ENCODE data around the gene REV1.
"Not testable (repeated sequence)": the region's sequence is repeated elsewhere in the genome, so short reads cannot be mapped to it uniquely, and the experiment has no call there.

REV1 gene

GRCh38 chr2:99481527-99481926, 8.3 kb downstream of the REV1 start:
- in situ Hi-C loops (cut with MboI; ENCODE audit: low sequenced_read_pairs, unreplicated experiment): loop anchor here (10.0 to 25.0 kb wide), 4 partner anchors 137 to 844 kb away; partner anchors contain the start of genes MITD1 and MRPL30
- no peak for DNase-seq (ENCODE audit: low spot score)
- TF ChIP-seq CTCF (IDR thresholded peaks at IDR 0.05; ENCODE audit: borderline replicate concordance, control extremely low read depth, extremely low read depth, insufficient read depth, missing control alignments): no peak

GRCh38 chr2:99480390-99480789, 9.4 kb downstream of the REV1 start:
- in situ Hi-C loops (cut with MboI; ENCODE audit: low sequenced_read_pairs, unreplicated experiment): loop anchor here (10.0 to 25.0 kb wide), 4 partner anchors 136 to 843 kb away; partner anchors contain the start of genes MITD1 and MRPL30
- DNase-seq (ENCODE audit: low spot score): peak; percentile 34
- TF ChIP-seq CTCF (IDR thresholded peaks at IDR 0.05; ENCODE audit: borderline replicate concordance, control extremely low read depth, extremely low read depth, insufficient read depth, missing control alignments): no peak

- in situ Hi-C loops (cut with MboI; ENCODE audit: low sequenced_read_pairs, unreplicated experiment): loop anchor here (25.0 kb wide), 3 partner anchors 291 to 841 kb away; partner anchors contain the start of genes MITD1 and MRPL30
- DNase-seq (ENCODE audit: low spot score): no peak
- TF ChIP-seq CTCF (IDR thresholded peaks at IDR 0.05; ENCODE audit: borderline replicate concordance, control extremely low read depth, extremely low read depth, insufficient read depth, missing control alignments): no peak
Measured at GRCh38 chr2:99478632-99479031, 11.2 kb downstream of the REV1 start.

GRCh38 chr2:99477054-99477453, 12.8 kb downstream of the REV1 start:
- no peak for DNase-seq (ENCODE audit: low spot score)
- in situ Hi-C loops (cut with MboI; ENCODE audit: low sequenced_read_pairs, unreplicated experiment): loop anchor here (25.0 kb wide), 3 partner anchors 290 to 840 kb away; partner anchors contain the start of genes MITD1 and MRPL30
- no peak for TF ChIP-seq CTCF (IDR thresholded peaks at IDR 0.05; ENCODE audit: borderline replicate concordance, control extremely low read depth, extremely low read depth, insufficient read depth, missing control alignments)

- in situ Hi-C loops (cut with MboI; ENCODE audit: low sequenced_read_pairs, unreplicated experiment): loop anchor here (25.0 kb wide), 3 partner anchors 289 to 839 kb away; partner anchors contain the start of genes MITD1 and MRPL30
- TF ChIP-seq CTCF (IDR thresholded peaks at IDR 0.05; ENCODE audit: borderline replicate concordance, control extremely low read depth, extremely low read depth, insufficient read depth, missing control alignments): no peak
- no peak for DNase-seq (ENCODE audit: low spot score)
Measured at GRCh38 chr2:99476629-99477028, 13.2 kb downstream of the REV1 start.

GRCh38 chr2:99475095-99475494, 14.7 kb downstream of the REV1 start:
- not testable (repeated sequence) for DNase-seq (ENCODE audit: low spot score)
- in situ Hi-C loops (cut with MboI; ENCODE audit: low sequenced_read_pairs, unreplicated experiment): loop anchor here (25.0 kb wide), 3 partner anchors 288 to 838 kb away; partner anchors contain the start of genes MITD1 and MRPL30

- no peak for TF ChIP-seq CTCF (IDR thresholded peaks at IDR 0.05; ENCODE audit: borderline replicate concordance, control extremely low read depth, extremely low read depth, insufficient read depth, missing control alignments)
- in situ Hi-C loops (cut with MboI; ENCODE audit: low sequenced_read_pairs, unreplicated experiment): no loop called here
- DNase-seq (ENCODE audit: low spot score): no peak
Measured at GRCh38 chr2:99473518-99474083, 16.2 kb downstream of the REV1 start.
